K562 (cell line): ENCODE data around the gene CPSF7. TPM values are rescaled to one million over a fixed set of nuclear protein-coding genes. Genes with fewer than 3 reads are reported as not detected.

Experiments used
- ATAC-seq: fragments of 200-7000 bp; cut with Tn5 transposase; 3 replicates; pipeline ENCODE4 v1.9.1; 2020; ENCODE audit warnings: moderate library complexity
- BruUV-seq: library from RNA; stranded (reverse); fragments of 400-500 nt; replicated peaks from 2 replicates; lab custom pipeline; 2021; lab: Mats Ljungman, UMichigan
- CTCF ChIA-PET: fragments of 300-600 bp; formaldehyde crosslinking; extraction: SDS; loops from one replicate; lab custom pipeline; 2021; ENCODE audit warnings: low intra/inter-chr PET ratio; lab: Yijun Ruan, JAX
- POLR2A ChIA-PET: fragments of 300-600, 350-650 bp; sonication (Branson Sonifier 250); formaldehyde crosslinking; extraction: SDS; loops from one replicate; lab custom pipeline; 2021; ENCODE audit warnings: antibody characterized with exemption, inconsistent platforms; lab: Yijun Ruan, JAX
- DNase-seq, 4 experiments: peaks; one replicate each; pipeline versions ENCODE4 v3.0.0 to v3.0.0-alpha.2; 2011 to 2018; ENCODE audit warnings: low spot score in 3 of 4, mixed read lengths in 3 of 4; ENCODE audit errors: extremely low read depth in 1 of 4
- FAIRE-seq: peaks from 2 replicates; lab custom pipeline; 2011; peaks lifted over from hg19 to GRCh38; lab: Jason Lieb, UNC
- H2AFZ ChIP-seq: 2 replicates; pipeline ENCODE4 v1.6.0; 2011; ENCODE audit warnings: low read depth, low read length, control low read depth, inconsistent platforms
- H3K27ac ChIP-seq: fragments of 200-600 bp; 3 replicates; pipeline ENCODE4 v1.8.0; 2011; ENCODE audit warnings: low read depth, mild to moderate bottlenecking, control low read depth, inconsistent platforms, low read length, moderate library complexity, mixed read lengths; ENCODE audit errors: extremely low read depth
- H3K27me3 ChIP-seq, 2 experiments: fragments of 300-600 bp in 1 of 2; 2 replicates in 1 of 2; 3 replicates in 1 of 2; pipeline versions ENCODE4 v1.6.0 to v1.8.0; 2011; ENCODE audit warnings: inconsistent platforms in 2 of 2, low read length in 2 of 2, mild to moderate bottlenecking in 1 of 2, mixed read lengths in 1 of 2, moderate library complexity in 1 of 2; ENCODE audit not compliant: control insufficient read depth in 2 of 2, insufficient read depth in 2 of 2
- H3K36me3 ChIP-seq: fragments of 300-600 bp; 3 replicates; pipeline ENCODE4 v1.8.0; 2011; ENCODE audit warnings: mild to moderate bottlenecking, low read length, inconsistent platforms; ENCODE audit not compliant: control insufficient read depth, insufficient read depth
- H3K4me1 ChIP-seq, 2 experiments: fragments of 200-600 bp in 1 of 2; replicated peaks in 1 of 2; 2 replicates in 1 of 2; 3 replicates in 1 of 2; pipeline versions ENCODE4 v1.5.1 to v1.8.0; 2011; ENCODE audit warnings: inconsistent platforms in 2 of 2, low read length in 2 of 2, mild to moderate bottlenecking in 1 of 2, mixed read lengths in 1 of 2, moderate library complexity in 1 of 2; ENCODE audit not compliant: control insufficient read depth in 2 of 2, insufficient read depth in 2 of 2
- H3K4me2 ChIP-seq: 2 replicates; pipeline ENCODE4 v1.6.1; 2011; ENCODE audit warnings: low read length, control low read depth, inconsistent platforms, mixed read lengths; ENCODE audit not compliant: insufficient read depth
- H3K4me3 ChIP-seq: fragments of 200-600 bp; sonication (generic), shearing (Covaris generic); 2 replicates; pipeline ENCODE4 v1.5.1; 2016; ENCODE audit warnings: control low read depth, inconsistent platforms
- H3K79me2 ChIP-seq: fragments of 200-600 bp; 3 replicates; pipeline ENCODE4 v1.8.0; 2011; ENCODE audit warnings: low read length, inconsistent platforms; ENCODE audit not compliant: control insufficient read depth, insufficient read depth
- H3K9ac ChIP-seq, 2 experiments: 2 replicates each; pipeline versions ENCODE4 v1.6.0 to v1.6.1; 2011; ENCODE audit warnings: low read depth in 2 of 2, low read length in 2 of 2, control low read depth in 1 of 2, inconsistent platforms in 1 of 2, mild to moderate bottlenecking in 1 of 2, mixed read lengths in 1 of 2; ENCODE audit not compliant: insufficient read depth in 1 of 2
- H3K9me1 ChIP-seq: one replicate; pipeline ENCODE4 v1.6.0; 2011; ENCODE audit warnings: inconsistent platforms, mild to moderate bottlenecking, low read length, moderate library complexity; ENCODE audit not compliant: control insufficient read depth, insufficient read depth
- H3K9me3 ChIP-seq: replicated peaks from 2 replicates; pipeline ENCODE4 v1.5.1; 2011; ENCODE audit warnings: low read depth, low read length, inconsistent platforms; ENCODE audit not compliant: control insufficient read depth, insufficient read depth
- H4K20me1 ChIP-seq: replicated peaks from 2 replicates; pipeline ENCODE4 v1.6.1; 2011; ENCODE audit warnings: low read length, inconsistent platforms, mixed read lengths; ENCODE audit not compliant: control insufficient read depth, insufficient read depth
- ATF7 ChIP-seq: fragments of 450-650 bp; IDR thresholded peaks from 2 replicates; pipeline ENCODE4 v1.7.1; 2014; ENCODE audit warnings: mild to moderate bottlenecking, moderate library complexity
- CBFA2T3 ChIP-seq: fragments of 450-650 bp; IDR thresholded peaks from 2 replicates; pipeline ENCODE4 v1.6.1; 2017
- CTBP1 ChIP-seq: fragments of 450-650 bp; IDR thresholded peaks from 2 replicates; pipeline ENCODE4 v1.6.1; 2016; ENCODE audit warnings: borderline replicate concordance
- E2F6 ChIP-seq, 2 experiments: IDR thresholded peaks; 2 replicates each; pipeline ENCODE4 v1.6.1; 2011; ENCODE audit warnings: borderline replicate concordance in 1 of 2, control low read depth in 1 of 2, low read depth in 1 of 2, low read length in 1 of 2, mild to moderate bottlenecking in 1 of 2, mixed read lengths in 1 of 2, moderate library complexity in 1 of 2; ENCODE audit not compliant: insufficient read depth in 1 of 2, insufficient read length in 1 of 2, poor library complexity in 1 of 2, severe bottlenecking in 1 of 2; ENCODE audit errors: extremely low read depth in 1 of 2
- EGR1 ChIP-seq: fragments of 450-650 bp; conservative IDR thresholded peaks from 2 replicates; pipeline ENCODE4 v1.6.1; 2017; ENCODE audit warnings: mild to moderate bottlenecking
- FOXA3 ChIP-seq, 2 experiments: fragments of 450-650 bp in 1 of 2; sonication (generic) in 1 of 2; formaldehyde crosslinking; IDR thresholded peaks in 1 of 2; conservative IDR thresholded peaks in 1 of 2; 2 replicates each; pipeline versions ENCODE4 v1.4.0 to v1.8.0; 2020 to 2022; ENCODE audit warnings: mild to moderate bottlenecking in 2 of 2, missing genetic modification reagents in 1 of 2
- HDAC3 ChIP-seq: fragments of 450-650 bp; IDR thresholded peaks from 2 replicates; pipeline ENCODE4 v1.6.1; 2018; ENCODE audit warnings: borderline replicate concordance, mild to moderate bottlenecking, moderate library complexity; ENCODE audit not compliant: partially characterized antibody
- KLF1 ChIP-seq: fragments of 450-650 bp; IDR thresholded peaks from 2 replicates; pipeline ENCODE4 v1.6.1; 2016; ENCODE audit warnings: missing genetic modification characterization, missing compliant biosample characterization
- RCOR1 ChIP-seq, 2 experiments: IDR thresholded peaks; 2 replicates each; pipeline ENCODE4 v1.6.1; 2012; ENCODE audit warnings: low read depth in 2 of 2, low read length in 2 of 2, borderline replicate concordance in 1 of 2, improper control_type of control experiment in 1 of 2
- SIN3B ChIP-seq: fragments of 450-650 bp; IDR thresholded peaks from 2 replicates; pipeline ENCODE4 v1.6.1; 2017; ENCODE audit warnings: low read depth, mild to moderate bottlenecking, moderate library complexity
- SMARCE1 ChIP-seq: fragments of 450-650 bp; IDR thresholded peaks from 2 replicates; pipeline ENCODE4 v1.7.1; 2016; ENCODE audit warnings: mild to moderate bottlenecking
- SPI1 ChIP-seq: IDR thresholded peaks from 2 replicates; pipeline ENCODE4 v1.6.1; 2011; ENCODE audit warnings: low read depth, low read length, control low read depth, borderline replicate concordance
- STAT5A ChIP-seq: IDR thresholded peaks from 2 replicates; pipeline ENCODE4 v1.6.1; 2012; ENCODE audit warnings: low read length, inconsistent platforms, borderline replicate concordance
- ZFX ChIP-seq: sonication (generic); formaldehyde crosslinking; IDR thresholded peaks from 2 replicates; pipeline ENCODE4 v1.8.0; 2022; ENCODE audit warnings: mild to moderate bottlenecking, missing genetic modification reagents, moderate library complexity
- ZNF324 ChIP-seq: fragments of 250-450 bp; sonication (Bioruptor Pico); IDR thresholded peaks from 2 replicates; pipeline ENCODE4 v1.4.0; 2020; ENCODE audit warnings: mild to moderate bottlenecking
- ZNF436 ChIP-seq: fragments of 250-450, 450-650 bp; sonication (Bioruptor Pico); formaldehyde crosslinking; IDR thresholded peaks from 2 replicates; pipeline ENCODE4 v1.7.0; 2020; ENCODE audit warnings: mild to moderate bottlenecking
- ZNF785 ChIP-seq: fragments of 250-450 bp; sonication (Bioruptor Pico); IDR thresholded peaks from 2 replicates; pipeline ENCODE4 v1.4.0; 2020; ENCODE audit warnings: mild to moderate bottlenecking
- WGBS: fragments of 100-300 bp; shearing (Covaris generic); methylation state at CpG from one replicate; pipeline ENCODE4 v1.1.6; 2016; ENCODE audit warnings: low coverage, mixed read lengths; ENCODE audit not compliant: insufficient coverage; ENCODE audit errors: missing lambda C conversion rate; 5-methylcytosine and 5-hydroxymethylcytosine counted together
- in situ Hi-C: fragments of 300-500 bp; cut with MboI; formaldehyde crosslinking; loops from 4 replicates; pipeline ENCODE4 v1.15.0; 2018; ENCODE audit warnings: inconsistent platforms, mixed read lengths
- intact Hi-C: fragments of 100-400 bp; cut with micrococcal nuclease; formaldehyde crosslinking; loops from 2 replicates; pipeline ENCODE4 v1.14.2; 2022
- polyA plus RNA-seq, 8 experiments: library from polyadenylated mRNA; depleted of rRNA in 4 of 8; stranded (reverse) in 5 of 8; unstranded in 3 of 8; fragments of >200 nt; fragmentation: Nextera tagmentation in 2 of 8; fragmentation: Illumina TruSeq in 1 of 8; extraction: Ambion mirVana in 2 of 8; extraction: Trizol in 1 of 8; gene quantifications; 2 replicates each; pipeline versions ENCODE4 v1.2.1 to v1.2.3, GENCODE V29; 2011 to 2014; ENCODE audit warnings: inconsistent platforms in 1 of 8, missing spikeins in 1 of 8
- total RNA-seq, 7 experiments: library from RNA; depleted of rRNA in 6 of 7; stranded (reverse); fragments of >200 nt in 6 of 7; fragmentation: Illumina TruSeq in 2 of 7; extraction: Trizol in 2 of 7; gene quantifications; 2 replicates each; pipeline versions ENCODE4 v1.2.1 to v1.2.3, GENCODE V29; 2011 to 2021; ENCODE audit warnings: low replicate concordance in 1 of 7
- TF ChIP-seq, protein P1 (sequence below): sonication (generic); formaldehyde crosslinking; IDR thresholded peaks from 2 replicates; pipeline ENCODE4 v1.8.0; 2022; ENCODE audit warnings: missing genetic modification reagents, mild to moderate bottlenecking, moderate library complexity, borderline replicate concordance
- TF ChIP-seq, protein P2 (sequence below): sonication (generic); formaldehyde crosslinking; IDR thresholded peaks from 2 replicates; pipeline ENCODE4 v1.8.0; 2022; ENCODE audit warnings: mild to moderate bottlenecking, low read depth, missing genetic modification reagents

CPSF7 gene
- total and polyA plus RNA-seq, 9 of the 15 experiments (the other 6 are each of a cell fraction or from before 2014, with no cell fraction given): 14.8 to 104 (median 44.1) TPM

DNA sequence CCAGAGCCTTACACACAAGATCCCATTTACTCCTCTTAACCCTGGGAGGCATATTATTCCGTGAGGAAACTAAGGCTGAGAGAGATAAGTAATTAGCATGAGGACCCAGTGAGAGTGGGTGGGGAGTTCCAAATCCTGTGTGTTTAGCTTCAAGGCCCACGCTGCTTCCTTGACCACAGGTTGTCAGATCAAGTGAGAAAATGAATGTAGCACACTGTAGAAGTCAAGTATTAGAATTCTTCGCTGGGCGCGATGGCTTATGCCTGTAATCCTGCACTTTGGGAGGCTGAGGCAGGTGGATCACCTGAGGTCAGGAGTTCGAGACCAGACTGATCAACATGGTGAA, 71.9 kb downstream of the CPSF7 start (continued):
- TF ChIP-seq HDAC3: no peak
- no peak for TF ChIP-seq SMARCE1

GRCh38 chr11:61357233-61357893, 72.4 kb downstream of the CPSF7 start:
- no peaks in the 10 kb centered on the region for H3K9me3 ChIP-seq
- DNase-seq (no peak), ATAC-seq (no peak), FAIRE-seq (no peak)
- no peaks in the 10 kb centered on the region for H3K27me3 ChIP-seq
- no peak overlapping the region; a peak in 1 of 4 replicates for H3K9ac ChIP-seq
- TF ChIP-seq SPI1 (peak; percentile 92), ZNF436 (CRISPR knock-in tag) (no peak), ZNF785 (CRISPR knock-in tag) (no peak), FOXA3 (CRISPR knock-in tag; conservative IDR thresholded peaks at IDR 0.05 in 1 of 2, IDR thresholded peaks at IDR 0.05 in 1 of 2) (no peak), KLF1 (no peak), ZNF324 (no peak), ATF7 (no peak), CBFA2T3 (0 out of 2 replicates have a peak, but pooled peaks have one; percentile 3), EGR1 (no peak), RCOR1 (IDR thresholded peaks at IDR 0.05; ENCODE audit: borderline replicate concordance in 1 of 2, low read depth in 2 of 2, low read length in 2 of 2) (0 out of 4 replicates have a peak, but pooled peaks of 1 of the 2 experiments have one; percentile 48), SIN3B (no peak), STAT5A (no peak), CTBP1 (peak; percentile 46; the same call in 1 of the 2 replicates), ZFX (no peak), E2F6 (IDR thresholded peaks at IDR 0.05; ENCODE audit: borderline replicate concordance in 1 of 2, extremely low read depth in 1 of 2, insufficient read depth in 1 of 2, insufficient read length in 1 of 2, low read depth in 1 of 2, low read length in 1 of 2, poor library complexity in 1 of 2, severe bottlenecking in 1 of 2) (no peak)
- TF ChIP-seq, protein P1, sequence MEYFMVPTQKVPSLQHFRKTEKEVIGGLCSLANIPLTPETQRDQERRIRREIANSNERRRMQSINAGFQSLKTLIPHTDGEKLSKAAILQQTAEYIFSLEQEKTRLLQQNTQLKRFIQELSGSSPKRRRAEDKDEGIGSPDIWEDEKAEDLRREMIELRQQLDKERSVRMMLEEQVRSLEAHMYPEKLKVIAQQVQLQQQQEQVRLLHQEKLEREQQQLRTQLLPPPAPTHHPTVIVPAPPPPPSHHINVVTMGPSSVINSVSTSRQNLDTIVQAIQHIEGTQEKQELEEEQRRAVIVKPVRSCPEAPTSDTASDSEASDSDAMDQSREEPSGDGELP (CRISPR knock-in tag): peak; percentile 56; the same call in 1 of the 2 replicates
- TF ChIP-seq, protein P2, sequence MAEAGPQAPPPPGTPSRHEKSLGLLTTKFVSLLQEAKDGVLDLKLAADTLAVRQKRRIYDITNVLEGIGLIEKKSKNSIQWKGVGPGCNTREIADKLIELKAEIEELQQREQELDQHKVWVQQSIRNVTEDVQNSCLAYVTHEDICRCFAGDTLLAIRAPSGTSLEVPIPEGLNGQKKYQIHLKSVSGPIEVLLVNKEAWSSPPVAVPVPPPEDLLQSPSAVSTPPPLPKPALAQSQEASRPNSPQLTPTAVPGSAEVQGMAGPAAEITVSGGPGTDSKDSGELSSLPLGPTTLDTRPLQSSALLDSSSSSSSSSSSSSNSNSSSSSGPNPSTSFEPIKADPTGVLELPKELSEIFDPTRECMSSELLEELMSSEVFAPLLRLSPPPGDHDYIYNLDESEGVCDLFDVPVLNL: no peak
- H4K20me1 ChIP-seq: no peaks in the 10 kb centered on the region
- WGBS: 76% methylated on average over 7 of the region's 9 CpGs
- H3K27ac ChIP-seq: no peak overlapping the region
- peaks cover 37 to 40% of the 10 kb centered on the region in 2 experiments for H3K4me1 ChIP-seq
- peaks cover 29% of the 10 kb centered on the region; the same call in 2 of the 3 replicates for H3K36me3 ChIP-seq
- in situ Hi-C loops: no loop called here
- intact Hi-C loops: no loop called here
- peaks cover 31% of the 10 kb centered on the region for H3K79me2 ChIP-seq
- no TSS peak for BruUV-seq
- peaks cover 3% of the 10 kb centered on the region for H3K9me1 ChIP-seq
- no peak overlapping the region for H3K4me2 ChIP-seq
- no peak overlapping the region for H3K4me3 ChIP-seq
- ChIA-PET CTCF (interaction anchor here (0.7 to 1.2 kb wide), 2 partner anchors 12 to 28 kb away, joined by 3 to 6 read pairs; no protein-coding TSS in a partner anchor), POLR2A (interaction anchor here (0.5 to 1.8 kb wide), 5 partner anchors 9 to 444 kb away, joined by 3 to 6 read pairs (median 3); partner anchors contain the start of gene TMEM109)
- H2AFZ ChIP-seq: no peak overlapping the region
